GM12878 (cell line): ENCODE data around the gene SMPD3.

Experiments
- ESRRA ChIP-seq: IDR thresholded peaks from 2 replicates; pipeline ENCODE4 v1.6.1; 2012; ENCODE audit warnings: mild to moderate bottlenecking, low read length, improper control_type of control experiment
- GABPA ChIP-seq: IDR thresholded peaks from 2 replicates; pipeline ENCODE4 v1.6.1; 2014; ENCODE audit warnings: antibody characterized with exemption, low read depth, mild to moderate bottlenecking, inconsistent platforms
- KDM1A ChIP-seq: fragments of 200-600 bp; sonication (generic); IDR thresholded peaks from 2 replicates; pipeline ENCODE4 v1.6.1; 2016; ENCODE audit warnings: borderline replicate concordance
- MAX ChIP-seq: IDR thresholded peaks from 2 replicates; pipeline ENCODE4 v1.6.1; 2012; ENCODE audit warnings: low read depth, low read length, improper control_type of control experiment
- NR2C2 ChIP-seq: IDR thresholded peaks from 2 replicates; pipeline ENCODE4 v1.6.1; 2011; ENCODE audit warnings: borderline replicate concordance, low read depth; ENCODE audit not compliant: control insufficient read depth, insufficient read length
- PAX5 ChIP-seq: IDR thresholded peaks from 2 replicates; pipeline ENCODE4 v1.6.1; 2011; ENCODE audit warnings: low read depth, low read length, borderline replicate concordance
- POLR2A ChIP-seq: IDR thresholded peaks from 2 replicates; pipeline ENCODE4 v1.6.1; 2011; ENCODE audit warnings: low read depth, mild to moderate bottlenecking, low read length
- POLR2AphosphoS5 ChIP-seq: IDR thresholded peaks from 2 replicates; pipeline ENCODE4 v1.6.1; 2011; ENCODE audit warnings: mild to moderate bottlenecking, low read length, inconsistent platforms
- REST ChIP-seq: IDR thresholded peaks from 2 replicates; pipeline ENCODE4 v1.6.1; 2012; ENCODE audit warnings: mild to moderate bottlenecking, low read depth, low read length
- RFX5 ChIP-seq: IDR thresholded peaks from 2 replicates; pipeline ENCODE4 v1.6.1; 2011; ENCODE audit warnings: low read depth, low read length, improper control_type of control experiment
- TCF7 ChIP-seq: IDR thresholded peaks from 2 replicates; pipeline ENCODE4 v1.6.1; 2014; ENCODE audit warnings: antibody characterized with exemption, borderline replicate concordance
- ZBTB33 ChIP-seq: fragments of 450-650 bp; IDR thresholded peaks from 2 replicates; pipeline ENCODE4 v1.6.1; 2017; ENCODE audit warnings: mild to moderate bottlenecking
- TF ChIP-seq, protein P1 (sequence below), 3 experiments: IDR thresholded peaks in 2 of 3; conservative IDR thresholded peaks in 1 of 3; 2 replicates each; pipeline ENCODE4 v1.5.1; 2011; ENCODE audit warnings: low read depth in 3 of 3, low read length in 3 of 3, mild to moderate bottlenecking in 3 of 3, control low read depth in 2 of 3, moderate library complexity in 2 of 3, inconsistent platforms in 1 of 3, mixed read lengths in 1 of 3; ENCODE audit not compliant: control insufficient read depth in 2 of 3, insufficient read depth in 1 of 3; ENCODE audit errors: extremely low read depth in 1 of 3

GRCh38 chr16:68360956-68361355 lies 87.4 kb downstream of the SMPD3 start:
- TF ChIP-seq, protein P1, sequence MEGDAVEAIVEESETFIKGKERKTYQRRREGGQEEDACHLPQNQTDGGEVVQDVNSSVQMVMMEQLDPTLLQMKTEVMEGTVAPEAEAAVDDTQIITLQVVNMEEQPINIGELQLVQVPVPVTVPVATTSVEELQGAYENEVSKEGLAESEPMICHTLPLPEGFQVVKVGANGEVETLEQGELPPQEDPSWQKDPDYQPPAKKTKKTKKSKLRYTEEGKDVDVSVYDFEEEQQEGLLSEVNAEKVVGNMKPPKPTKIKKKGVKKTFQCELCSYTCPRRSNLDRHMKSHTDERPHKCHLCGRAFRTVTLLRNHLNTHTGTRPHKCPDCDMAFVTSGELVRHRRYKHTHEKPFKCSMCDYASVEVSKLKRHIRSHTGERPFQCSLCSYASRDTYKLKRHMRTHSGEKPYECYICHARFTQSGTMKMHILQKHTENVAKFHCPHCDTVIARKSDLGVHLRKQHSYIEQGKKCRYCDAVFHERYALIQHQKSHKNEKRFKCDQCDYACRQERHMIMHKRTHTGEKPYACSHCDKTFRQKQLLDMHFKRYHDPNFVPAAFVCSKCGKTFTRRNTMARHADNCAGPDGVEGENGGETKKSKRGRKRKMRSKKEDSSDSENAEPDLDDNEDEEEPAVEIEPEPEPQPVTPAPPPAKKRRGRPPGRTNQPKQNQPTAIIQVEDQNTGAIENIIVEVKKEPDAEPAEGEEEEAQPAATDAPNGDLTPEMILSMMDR (IDR thresholded peaks at IDR 0.05 in 2 of 3, conservative IDR thresholded peaks at IDR 0.05 in 1 of 3; ENCODE audit: control insufficient read depth in 2 of 3, extremely low read depth in 1 of 3, insufficient read depth in 1 of 3, low read depth in 3 of 3, low read length in 3 of 3): no peak
- TF ChIP-seq ESRRA: no peak
- no peak for TF ChIP-seq RFX5
- TF ChIP-seq KDM1A: no peak
- TF ChIP-seq TCF7: no peak
- no peak for TF ChIP-seq REST
- TF ChIP-seq POLR2AphosphoS5: no peak
- no peak for TF ChIP-seq POLR2A
- no peak for TF ChIP-seq NR2C2
- no peak for TF ChIP-seq ZBTB33
- no peak for TF ChIP-seq MAX
- TF ChIP-seq PAX5: no peak
- no peak for TF ChIP-seq GABPA
